Measurements from ENCODE around the gene RASGRF1. TPM values are rescaled to one million over a fixed set of nuclear protein-coding genes. Genes with fewer than 3 reads are reported as not detected.
A peak's percentile ranks its signal among the peaks of the same experiment; 100 is the strongest.

The RASGRF1 gene
- total and polyA plus RNA-seq, 5 donors, result 0.05 to 0.12 TPM; not detected in 3

- no peak for ATAC-seq
- DNase-seq, result no peak
- 81% methylated on average over 11 of the region's 11 CpGs for WGBS
- no peaks in the 10 kb centered on the region for H3K9me3 ChIP-seq (ENCODE audit: control insufficient read depth, low read length)
- H3K27ac ChIP-seq (ENCODE audit: low read length), result no peak overlapping the region
- no peaks in the 10 kb centered on the region for H3K27me3 ChIP-seq (ENCODE audit: control insufficient read depth, insufficient read depth)
- no peaks in the 10 kb centered on the region for H3K4me1 ChIP-seq (ENCODE audit: control insufficient read depth, insufficient read depth, low read length)
- H3K4me3 ChIP-seq (ENCODE audit: low read length), result no peak overlapping the region
- intact Hi-C loops (cut with DNase I), result no loop called here
Observed at GRCh38 chr15:79078763-79079410, 11.7 kb downstream of the RASGRF1 start.

- no peak overlapping the region for H3K4me3 ChIP-seq (ENCODE audit: low read length)
- no peak overlapping the region for H3K27ac ChIP-seq (ENCODE audit: low read length)
- DNase-seq, result no peak
- no peaks in the 10 kb centered on the region for H3K4me1 ChIP-seq (ENCODE audit: control insufficient read depth, insufficient read depth, low read length)
- no peaks in the 10 kb centered on the region for H3K27me3 ChIP-seq (ENCODE audit: control insufficient read depth, insufficient read depth)
- ATAC-seq, result no peak
- intact Hi-C loops (cut with DNase I), result no loop called here
- no peaks in the 10 kb centered on the region for H3K9me3 ChIP-seq (ENCODE audit: control insufficient read depth, low read length)
- 89% methylated on average over 5 of the region's 5 CpGs for WGBS
Observed at GRCh38 chr15:79078003-79078402, 12.6 kb downstream of the RASGRF1 start.

GRCh38 chr15:79076661-79077060 lies 13.9 kb downstream of the RASGRF1 start:
- ATAC-seq (no peak), DNase-seq (no peak)
- Histone ChIP-seq H3K27ac (ENCODE audit: low read length) (no peak overlapping the region), H3K27me3 (ENCODE audit: control insufficient read depth, insufficient read depth) (no peaks in the 10 kb centered on the region), H3K4me1 (ENCODE audit: control insufficient read depth, insufficient read depth, low read length) (no peaks in the 10 kb centered on the region), H3K4me3 (ENCODE audit: low read length) (no peak overlapping the region), H3K9me3 (ENCODE audit: control insufficient read depth, low read length) (no peaks in the 10 kb centered on the region)
- intact Hi-C loops (cut with DNase I), result no loop called here
- WGBS, result 86% methylated on average over 6 of the region's 6 CpGs

- no peak for ATAC-seq
- 93% methylated on average over 2 of the region's 2 CpGs for WGBS
Observed at GRCh38 chr15:79075256-79075655, 15.3 kb downstream of the RASGRF1 start.

GRCh38 chr15:79073336-79073735 lies 17.2 kb downstream of the RASGRF1 start:
- WGBS, result 82% methylated on average over 9 of the region's 9 CpGs
- H3K27ac ChIP-seq (ENCODE audit: low read length), result no peak overlapping the region
- no peak for ATAC-seq

More at GRCh38 chr15:79075256-79075655, 15.3 kb downstream of the RASGRF1 start:
- no peaks in the 10 kb centered on the region for H3K27me3 ChIP-seq (ENCODE audit: control insufficient read depth, insufficient read depth)
- no peaks in the 10 kb centered on the region for H3K4me1 ChIP-seq (ENCODE audit: control insufficient read depth, insufficient read depth, low read length)
- no peak overlapping the region for H3K4me3 ChIP-seq (ENCODE audit: low read length)
- intact Hi-C loops (cut with DNase I), result no loop called here
- H3K27ac ChIP-seq (ENCODE audit: low read length), result no peak overlapping the region
- H3K9me3 ChIP-seq (ENCODE audit: control insufficient read depth, low read length), result no peaks in the 10 kb centered on the region
- no peak for DNase-seq

DNA sequence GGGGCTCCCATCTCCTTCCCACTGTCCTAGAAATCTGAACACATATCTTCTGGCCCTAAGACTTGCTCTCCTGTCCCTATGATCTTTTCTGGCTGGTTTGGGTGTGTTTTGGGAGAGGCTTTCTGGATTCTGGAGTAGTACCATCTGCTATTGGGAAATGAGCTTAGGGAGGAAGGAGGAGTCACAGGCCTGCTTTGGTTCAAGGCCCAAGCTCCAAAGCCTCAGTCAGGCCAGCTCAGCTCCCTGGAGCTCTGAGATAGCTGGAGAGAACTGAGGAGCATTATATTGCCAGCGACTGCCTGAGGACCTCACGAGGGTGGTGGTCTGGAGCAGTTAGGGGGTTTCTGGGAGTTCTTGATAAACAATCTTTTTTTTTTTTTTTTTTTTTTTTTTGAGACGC lies 18.7 kb downstream of the RASGRF1 start:
- Histone ChIP-seq H3K4me3 (ENCODE audit: low read length) (no peak overlapping the region), H3K27me3 (ENCODE audit: control insufficient read depth, insufficient read depth) (no peaks in the 10 kb centered on the region), H3K4me1 (ENCODE audit: control insufficient read depth, insufficient read depth, low read length) (no peaks in the 10 kb centered on the region), H3K27ac (ENCODE audit: low read length) (no peak overlapping the region), H3K9me3 (ENCODE audit: control insufficient read depth, low read length) (no peaks in the 10 kb centered on the region)
- DNase-seq (peak; percentile 71 to 80 (median 78)), ATAC-seq (peak; percentile 83 to 93)
- 51% methylated on average over 2 of the region's 3 CpGs for WGBS
- intact Hi-C loops (cut with DNase I), result no loop called here

More at GRCh38 chr15:79073336-79073735, 17.2 kb downstream of the RASGRF1 start:
- Histone ChIP-seq H3K4me1 (ENCODE audit: control insufficient read depth, insufficient read depth, low read length) (no peaks in the 10 kb centered on the region), H3K9me3 (ENCODE audit: control insufficient read depth, low read length) (no peaks in the 10 kb centered on the region), H3K4me3 (ENCODE audit: low read length) (no peak overlapping the region), H3K27me3 (ENCODE audit: control insufficient read depth, insufficient read depth) (no peaks in the 10 kb centered on the region)
- intact Hi-C loops (cut with DNase I), result no loop called here
- no peak for DNase-seq

GRCh38 chr15:79068790-79069189 lies 21.8 kb downstream of the RASGRF1 start:
- Histone ChIP-seq H3K27ac (ENCODE audit: low read length) (no peak overlapping the region), H3K4me3 (ENCODE audit: low read length) (no peak overlapping the region), H3K9me3 (ENCODE audit: control insufficient read depth, low read length) (no peaks in the 10 kb centered on the region), H3K27me3 (ENCODE audit: control insufficient read depth, insufficient read depth) (no peaks in the 10 kb centered on the region), H3K4me1 (ENCODE audit: control insufficient read depth, insufficient read depth, low read length) (no peaks in the 10 kb centered on the region)
- intact Hi-C loops (cut with DNase I), result no loop called here
- no peak for DNase-seq
- no peak for ATAC-seq
- 93% methylated on average over 2 of the region's 2 CpGs for WGBS

DNA sequence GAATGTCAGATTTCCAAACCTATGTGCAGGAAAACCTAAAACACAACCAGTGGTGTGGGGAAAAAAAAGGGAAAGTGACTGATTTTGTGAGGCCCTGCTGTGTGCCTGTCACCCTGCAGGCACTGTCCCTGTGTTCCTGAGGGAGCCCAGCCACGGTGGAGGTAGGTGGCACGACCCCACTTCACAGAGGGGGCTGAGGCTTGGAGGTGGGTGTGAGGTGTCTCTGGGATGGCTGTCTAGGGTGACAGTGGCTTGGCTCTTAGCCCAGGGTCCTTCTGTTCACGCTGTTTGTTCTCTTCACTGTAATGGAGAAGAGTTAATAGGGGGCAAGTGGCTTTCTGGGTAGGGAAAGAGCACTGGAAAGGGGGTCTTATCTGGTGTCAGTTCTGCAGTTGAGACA lies 22.6 kb downstream of the RASGRF1 start:
- intact Hi-C loops (cut with DNase I), result no loop called here
- DNase-seq (no peak), ATAC-seq (no peak)
- Histone ChIP-seq H3K9me3 (ENCODE audit: control insufficient read depth, low read length) (no peaks in the 10 kb centered on the region), H3K27ac (ENCODE audit: low read length) (no peak overlapping the region), H3K4me3 (ENCODE audit: low read length) (no peak overlapping the region), H3K4me1 (ENCODE audit: control insufficient read depth, insufficient read depth, low read length) (no peaks in the 10 kb centered on the region), H3K27me3 (ENCODE audit: control insufficient read depth, insufficient read depth) (no peaks in the 10 kb centered on the region)
- 47% methylated on average over 3 of the region's 3 CpGs for WGBS

DNA sequence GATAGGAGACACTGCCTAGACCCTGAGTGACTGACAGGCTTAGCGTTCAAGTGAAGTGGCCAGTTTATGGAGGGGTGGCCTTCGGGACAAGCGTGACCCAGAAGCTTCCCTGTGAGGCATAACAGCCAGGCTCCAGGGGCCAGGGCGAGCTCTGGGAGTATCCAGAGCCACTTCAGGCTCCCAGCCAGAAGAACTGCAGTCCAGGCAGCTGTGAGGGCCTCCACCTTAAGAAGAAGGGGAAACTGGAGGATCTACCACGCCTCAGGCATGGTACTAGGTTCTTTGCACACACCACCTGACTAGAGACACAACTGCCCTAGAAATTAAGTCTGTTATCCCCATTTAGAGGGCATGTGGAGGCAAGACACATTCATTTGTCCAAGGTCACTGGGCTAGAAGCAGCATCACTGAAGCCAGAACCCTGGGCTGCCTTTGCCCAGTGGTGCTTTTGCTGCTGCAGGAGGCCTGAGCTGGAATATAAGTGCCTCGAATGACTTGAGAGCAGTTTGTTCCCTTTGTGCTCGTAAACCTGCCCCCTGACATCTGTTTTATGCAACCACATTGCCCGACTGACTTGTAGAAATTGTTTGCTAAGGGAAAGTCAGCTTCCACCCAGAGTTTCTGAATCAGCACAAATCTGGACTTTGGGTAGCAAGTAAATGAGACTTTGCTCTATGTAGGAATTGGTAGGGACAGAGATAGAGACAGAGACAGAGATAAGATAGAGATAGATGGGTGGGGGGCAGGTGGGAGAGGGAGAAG lies 23.3 kb downstream of the RASGRF1 start:
- Histone ChIP-seq H3K27ac (ENCODE audit: low read length) (no peak overlapping the region), H3K4me1 (ENCODE audit: control insufficient read depth, insufficient read depth, low read length) (no peaks in the 10 kb centered on the region), H3K9me3 (ENCODE audit: control insufficient read depth, low read length) (no peaks in the 10 kb centered on the region), H3K4me3 (ENCODE audit: low read length) (no peak overlapping the region), H3K27me3 (ENCODE audit: control insufficient read depth, insufficient read depth) (no peaks in the 10 kb centered on the region)
- WGBS, result 66% methylated on average over 8 of the region's 8 CpGs
- intact Hi-C loops (cut with DNase I), result no loop called here
- DNase-seq, result no peak
- no peak for ATAC-seq

GRCh38 chr15:79066391-79067071 lies 24.0 kb downstream of the RASGRF1 start:
- intact Hi-C loops (cut with DNase I), result no loop called here
- 72% methylated on average over 6 of the region's 6 CpGs for WGBS
- no peak for DNase-seq
- Histone ChIP-seq H3K9me3 (ENCODE audit: control insufficient read depth, low read length) (no peaks in the 10 kb centered on the region), H3K4me3 (ENCODE audit: low read length) (no peak overlapping the region), H3K27me3 (ENCODE audit: control insufficient read depth, insufficient read depth) (no peaks in the 10 kb centered on the region), H3K4me1 (ENCODE audit: control insufficient read depth, insufficient read depth, low read length) (no peaks in the 10 kb centered on the region), H3K27ac (ENCODE audit: low read length) (no peak overlapping the region)
- ATAC-seq, result no peak

- WGBS, result 78% methylated on average over 8 of the region's 8 CpGs
- Histone ChIP-seq H3K4me1 (ENCODE audit: control insufficient read depth, insufficient read depth, low read length) (no peaks in the 10 kb centered on the region), H3K27ac (ENCODE audit: low read length) (no peak overlapping the region), H3K27me3 (ENCODE audit: control insufficient read depth, insufficient read depth) (no peaks in the 10 kb centered on the region), H3K4me3 (ENCODE audit: low read length) (no peak overlapping the region), H3K9me3 (ENCODE audit: control insufficient read depth, low read length) (no peaks in the 10 kb centered on the region)
- DNase-seq (no peak), ATAC-seq (no peak)
- intact Hi-C loops (cut with DNase I), result no loop called here
Observed at GRCh38 chr15:79065706-79066376, 24.7 kb downstream of the RASGRF1 start.

Data from right cardiac atrium (tissue), 5 donors.